ENCODE measurements around the gene DRC1.
"Not testable (repeated sequence)": the region's sequence is repeated elsewhere in the genome, so short reads cannot be mapped to it uniquely, and the experiment has no call there.

DRC1 gene

DNA sequence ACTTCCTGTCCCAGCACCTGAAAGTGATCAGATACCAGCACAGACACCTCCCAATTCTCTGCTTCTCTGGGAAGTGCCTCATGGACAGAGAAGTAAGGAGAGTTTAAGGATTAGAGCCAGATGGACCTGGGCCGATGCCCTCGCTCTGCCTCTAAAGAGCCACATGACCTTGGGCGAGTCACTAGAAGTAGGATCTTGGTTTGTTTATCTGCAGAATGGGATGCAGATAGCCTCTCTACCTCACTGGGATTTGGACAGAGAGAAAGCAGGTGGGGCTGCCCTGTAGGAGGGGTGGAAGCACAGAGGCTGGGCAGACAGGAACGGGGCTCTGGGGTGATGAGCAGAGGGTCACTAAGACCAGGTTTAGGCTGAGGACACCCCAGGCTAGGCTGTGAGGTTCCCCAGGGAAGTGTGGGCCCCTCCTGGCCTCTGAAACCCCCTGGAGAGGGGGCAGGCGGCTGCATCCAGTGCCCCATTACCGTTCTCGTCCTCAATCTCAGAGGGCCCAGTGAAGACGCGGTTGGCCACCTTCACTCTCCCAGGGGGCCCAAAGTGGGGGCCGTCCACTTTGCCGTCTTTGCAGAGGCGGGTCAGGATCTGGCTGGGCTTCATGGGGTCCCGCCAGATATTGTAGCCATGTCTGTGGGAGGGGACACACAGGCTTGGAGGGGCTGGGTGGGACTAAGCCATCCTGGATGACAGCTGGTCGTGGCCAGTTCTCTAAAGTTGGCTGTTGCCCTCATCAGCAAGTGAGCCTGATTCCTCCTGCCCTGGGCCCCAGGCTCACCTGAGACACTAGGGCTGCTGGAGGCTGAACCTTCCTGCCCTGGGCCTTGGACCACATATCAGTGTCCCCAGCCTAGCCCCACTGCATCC, 62.9 kb downstream of the DRC1 start:
- FAIRE-seq = no peak

DNA sequence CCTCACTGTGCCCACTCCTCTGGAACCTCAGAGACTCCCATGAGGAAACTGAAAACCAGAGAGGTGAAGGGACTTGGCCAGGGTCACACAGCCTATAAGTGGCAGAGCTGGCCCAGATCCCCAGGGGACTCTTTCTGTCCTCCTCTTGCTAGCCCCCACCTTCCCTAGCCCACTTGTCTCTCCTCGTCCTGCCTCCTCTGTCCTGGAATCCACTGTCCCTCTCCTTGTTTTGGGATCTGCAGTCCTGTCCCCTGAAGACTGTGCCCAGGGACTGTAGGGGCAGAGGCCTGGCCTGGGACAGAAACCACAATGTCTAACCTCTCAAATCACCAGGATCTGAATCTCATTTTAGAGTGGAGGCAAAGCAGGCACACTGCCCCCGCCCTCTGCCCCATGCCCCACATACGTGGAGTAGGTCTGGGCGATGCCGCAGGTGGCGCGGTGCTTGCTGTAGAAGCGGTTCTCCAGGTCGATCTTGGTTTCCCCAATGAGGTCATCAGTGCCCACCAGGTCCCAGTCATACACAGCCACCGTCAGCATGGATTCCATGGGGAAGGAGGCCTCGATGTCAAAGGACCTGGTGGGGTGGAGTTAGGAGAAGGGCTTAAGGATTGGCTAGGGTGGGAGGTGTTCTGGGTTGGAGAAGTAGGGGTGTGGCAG, 63.7 kb downstream of the DRC1 start:
- FAIRE-seq = no peak

- no peak for FAIRE-seq
Observed at GRCh38 chr2:26465981-26466471, 64.3 kb downstream of the DRC1 start.

DNA sequence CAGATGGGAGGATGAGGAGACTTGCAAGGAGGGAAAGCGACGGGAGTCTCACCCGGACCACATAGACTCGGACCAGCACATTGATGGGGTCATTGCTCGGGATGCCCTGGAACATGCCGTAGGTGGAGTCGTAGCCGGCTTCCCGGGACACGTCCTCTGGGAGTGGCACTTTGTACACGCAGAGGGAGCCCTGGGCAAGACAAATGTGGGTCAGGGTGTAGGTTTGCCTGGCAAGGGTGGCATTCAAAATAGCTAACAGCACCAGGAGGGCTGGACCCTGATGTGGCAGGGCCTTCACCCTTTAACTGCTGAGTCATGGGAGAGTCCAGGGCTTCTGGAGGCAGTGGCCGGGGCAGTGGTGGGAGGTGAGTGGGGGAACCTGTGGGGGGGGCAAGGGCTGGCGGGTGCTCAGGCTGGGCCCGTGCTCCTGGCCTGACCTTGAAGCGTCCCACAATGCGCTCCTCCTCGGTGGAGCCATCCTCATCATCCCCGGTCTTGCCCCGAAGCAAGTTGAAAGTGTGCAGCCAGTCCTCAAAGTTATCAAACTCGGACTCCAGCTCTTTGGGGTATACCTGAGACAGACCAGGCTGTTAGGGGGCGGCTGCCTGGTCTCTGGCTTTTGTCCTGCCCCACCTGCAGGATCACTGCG, 65.1 kb downstream of the DRC1 start:
- FAIRE-seq = no peak

DNA sequence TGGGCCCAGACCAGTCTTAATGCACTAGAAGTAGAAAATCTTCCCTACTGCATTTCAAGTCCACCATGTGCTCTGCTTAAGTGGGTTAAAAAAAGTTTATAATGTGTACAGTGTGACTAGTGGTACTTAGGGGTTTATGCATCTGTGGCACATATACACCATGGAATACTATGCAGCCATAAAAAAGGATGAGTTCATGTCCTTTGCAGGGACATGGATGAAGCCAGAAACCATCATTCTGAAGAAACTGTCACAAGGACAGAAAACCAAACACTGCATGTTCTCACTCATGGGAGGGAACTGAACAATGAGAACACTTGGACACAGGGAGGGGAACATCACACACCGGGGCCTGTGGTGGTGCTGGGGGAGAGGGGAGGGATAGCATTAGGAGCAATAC, 66.8 kb downstream of the DRC1 start:
- not testable (repeated sequence) for FAIRE-seq

- FAIRE-seq = no peak
Observed at GRCh38 chr2:26469092-26469710, 67.5 kb downstream of the DRC1 start.

GRCh38 chr2:26469955-26470354, 68.2 kb downstream of the DRC1 start:
- FAIRE-seq = no peak

DNA sequence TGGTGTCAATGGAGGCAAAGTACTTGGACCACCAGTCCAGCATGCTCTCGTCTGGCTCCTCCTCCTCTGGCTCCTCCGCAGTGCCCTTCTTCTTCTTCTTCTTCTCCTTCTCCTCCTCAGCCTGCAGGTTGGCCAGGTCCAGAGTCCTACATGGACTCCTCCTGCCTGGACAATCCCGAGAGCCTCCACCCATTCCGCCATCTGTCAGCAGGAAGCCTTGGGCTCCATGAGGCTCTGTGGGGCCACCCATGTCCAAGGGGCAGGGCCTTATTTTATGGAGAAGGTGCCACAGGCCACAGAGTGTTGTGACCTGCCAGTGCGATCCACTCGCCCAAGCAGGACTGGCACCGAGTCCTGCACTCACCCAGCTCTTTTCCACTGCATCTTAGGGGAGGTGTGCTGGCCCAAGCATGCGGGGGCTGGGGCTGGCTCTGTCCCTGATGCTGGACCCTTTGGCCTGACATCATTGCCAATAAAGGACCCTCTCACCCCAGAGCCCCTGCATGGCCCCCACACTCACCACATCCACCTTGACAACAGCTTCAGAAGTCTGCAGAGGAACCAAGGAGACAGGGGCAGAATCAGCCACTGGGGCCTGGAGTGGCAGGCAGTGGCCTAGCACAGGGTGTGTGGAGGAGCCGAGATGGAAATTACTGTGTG, 69.0 kb downstream of the DRC1 start:
- no peak for FAIRE-seq

- no peak for FAIRE-seq
Observed at GRCh38 chr2:26471289-26471688, 69.6 kb downstream of the DRC1 start.

DNA sequence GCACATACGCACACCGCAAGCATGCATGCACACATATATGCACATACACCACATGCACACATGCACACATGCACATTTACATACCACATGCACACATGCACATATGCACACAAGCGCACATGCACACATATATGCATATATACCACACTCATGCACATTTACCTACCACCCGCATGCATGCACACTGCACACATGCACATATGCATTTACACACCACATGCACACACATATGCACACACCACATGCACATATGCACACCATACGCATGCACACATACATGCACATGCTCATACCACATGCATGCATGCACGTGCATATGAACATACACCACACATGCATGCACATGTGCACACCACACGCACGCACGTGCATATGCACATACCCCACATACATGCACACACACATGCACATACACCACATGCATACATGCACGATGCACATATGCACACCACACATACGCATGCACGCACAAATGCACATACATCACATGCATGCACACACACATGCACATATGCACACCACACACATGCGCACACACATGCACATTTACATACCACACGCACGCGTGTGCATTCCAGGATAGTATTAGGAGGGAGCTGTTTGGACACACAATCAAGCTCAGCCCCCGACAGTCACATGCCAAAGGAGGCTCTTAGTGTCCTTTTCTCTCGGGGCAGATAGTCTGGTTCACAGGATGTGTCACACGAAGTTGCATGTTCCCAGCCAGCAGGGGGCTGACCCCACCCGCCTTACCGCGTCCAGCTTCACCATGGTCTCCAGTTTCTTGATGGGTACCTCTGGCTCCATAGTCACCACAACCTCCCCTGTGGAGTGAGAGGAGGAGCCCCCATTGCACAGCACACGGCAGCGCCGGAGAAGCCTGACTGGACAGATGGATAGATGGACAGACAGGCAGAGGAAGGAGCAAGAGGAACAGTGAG, 70.3 kb downstream of the DRC1 start:
- no peak for FAIRE-seq

DNA sequence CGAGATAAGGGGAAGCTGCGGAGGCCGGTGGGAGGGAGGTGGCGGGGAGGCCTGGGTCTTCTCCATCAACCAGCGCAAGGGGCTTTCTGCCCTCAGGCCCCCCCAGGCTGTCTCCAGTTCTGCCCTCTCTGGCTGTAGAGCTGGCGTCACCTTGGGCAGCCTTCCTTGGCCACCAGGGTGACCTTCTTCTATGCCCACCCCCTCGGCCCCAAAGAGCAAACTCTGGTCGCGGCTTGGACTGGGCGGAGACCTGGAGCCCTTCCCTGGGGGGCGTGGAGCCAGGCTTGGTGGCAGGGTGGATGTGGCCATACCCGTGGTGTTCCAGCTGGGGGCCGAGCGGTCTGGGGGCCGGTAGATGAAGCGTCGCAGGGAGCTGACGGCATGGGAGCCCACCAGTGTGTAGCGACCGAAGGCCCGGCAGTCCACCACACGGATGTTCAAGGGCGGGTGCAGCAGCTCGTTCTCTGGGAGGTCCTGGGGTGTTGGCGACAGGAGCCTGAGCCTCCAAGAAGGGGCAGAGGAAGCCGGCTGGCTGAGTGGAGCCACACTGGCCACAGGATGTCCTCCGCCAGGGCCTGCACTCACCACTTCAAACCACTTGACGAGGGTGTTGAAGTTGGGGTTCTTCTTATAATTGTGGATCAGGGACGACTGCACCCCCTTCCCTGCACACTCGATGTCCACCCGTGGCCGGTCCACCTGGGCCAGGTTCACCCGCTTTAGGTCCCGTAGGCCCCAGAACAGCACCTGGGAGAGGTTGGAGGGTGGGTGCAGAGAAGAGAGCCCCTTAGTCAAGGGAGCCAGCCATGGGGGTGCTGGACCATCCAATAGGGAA, 71.3 kb downstream of the DRC1 start:
- FAIRE-seq = no peak

GRCh38 chr2:26473796-26474195, 72.1 kb downstream of the DRC1 start:
- FAIRE-seq = no peak

GRCh38 chr2:26474261-26474785, 72.6 kb downstream of the DRC1 start:
- FAIRE-seq = no peak

GRCh38 chr2:26475037-26475436, 73.3 kb downstream of the DRC1 start:
- no peak for FAIRE-seq

DNA sequence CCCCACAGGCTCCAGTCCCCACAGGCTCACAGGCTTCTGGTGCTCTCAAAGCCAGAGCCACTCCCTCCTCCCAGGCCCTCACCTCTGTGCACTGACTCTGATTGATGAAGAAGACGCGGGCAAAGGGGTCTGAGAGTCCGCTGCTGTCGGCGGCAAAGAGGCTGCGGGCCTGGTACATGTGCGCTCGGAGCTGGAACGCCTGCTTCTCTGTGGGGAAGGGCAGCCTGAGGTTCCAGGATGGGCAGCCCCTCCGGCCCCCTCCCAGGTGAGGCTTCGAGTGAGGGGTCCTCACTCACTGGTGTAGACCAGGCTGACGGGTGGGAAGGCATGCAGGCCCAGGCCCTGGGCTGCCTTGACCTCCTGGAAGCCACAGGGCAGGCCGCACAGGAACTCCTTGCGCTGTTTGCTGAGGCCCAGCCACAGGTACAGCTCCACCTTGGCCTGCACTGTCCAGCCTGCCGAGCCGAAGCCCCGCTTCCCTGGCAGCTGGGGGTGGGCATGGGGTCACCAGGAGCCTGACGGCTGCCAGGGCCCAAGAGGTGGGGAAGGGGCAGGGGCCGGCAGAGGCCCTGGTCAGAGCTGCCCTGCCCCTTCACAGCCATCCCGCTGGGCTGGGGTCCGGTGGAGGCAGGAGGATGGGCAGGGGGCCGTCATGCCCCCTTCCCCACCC, 74.2 kb downstream of the DRC1 start:
- no peak for FAIRE-seq

DNA sequence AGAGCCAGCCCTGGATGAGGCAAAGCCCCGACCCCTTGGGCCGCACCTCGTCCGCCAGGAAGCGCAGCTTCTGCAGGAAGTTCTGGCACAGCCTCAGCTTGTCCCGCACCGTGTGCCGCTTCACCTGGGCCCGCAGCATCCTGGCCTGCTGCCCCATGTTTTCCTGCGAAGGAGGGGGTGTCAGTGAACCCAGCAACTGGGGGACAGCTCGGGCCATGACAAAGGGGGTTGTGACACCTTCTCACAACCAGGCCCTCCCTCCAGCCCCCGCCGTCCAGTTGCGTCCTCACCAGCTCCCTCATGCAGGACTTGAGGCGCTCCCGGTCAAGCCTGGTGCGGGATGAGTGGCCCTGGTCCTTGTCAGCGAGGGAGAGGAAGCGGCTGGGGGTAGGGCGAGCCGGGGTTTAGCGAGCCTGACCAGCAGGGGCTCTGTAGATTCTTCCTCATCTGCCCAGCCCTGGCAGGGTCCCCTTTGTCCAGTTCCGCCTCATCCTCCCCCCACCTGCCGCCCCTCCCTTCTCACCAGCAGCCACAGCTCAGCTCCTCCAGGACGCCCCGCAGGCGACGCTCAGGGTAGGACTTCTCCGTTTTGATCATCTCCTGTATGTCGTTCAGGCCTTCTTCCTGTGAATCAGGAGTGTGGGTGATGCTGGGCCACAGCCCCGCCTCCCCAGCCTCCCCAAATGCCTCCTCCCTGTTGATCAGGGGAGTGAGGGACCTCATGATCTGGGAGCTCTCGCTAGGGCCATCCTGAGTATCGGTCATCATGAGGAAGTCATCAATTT, 75.6 kb downstream of the DRC1 start:
- no peak for FAIRE-seq

DNA sequence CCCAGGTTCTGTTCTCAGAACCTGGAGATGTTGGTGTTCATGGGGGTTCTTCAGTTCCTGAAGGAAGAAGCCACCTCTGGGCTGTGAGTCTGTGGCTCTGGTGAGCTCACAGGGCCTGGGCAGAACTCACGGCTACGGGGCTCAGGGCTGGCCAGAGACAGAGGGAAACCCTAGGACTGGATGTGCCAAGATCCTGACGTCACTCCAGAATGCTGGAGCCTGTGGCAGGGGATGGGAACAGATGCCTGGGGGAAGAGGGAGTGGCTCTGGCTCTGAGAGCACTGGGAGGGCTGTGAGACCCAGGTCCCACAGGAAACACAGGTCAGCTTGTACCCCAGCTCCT, 76.2 kb downstream of the DRC1 start, which contains the start of gene OTOF:
TSS of gene OTOF (minus strand) at position 214 of the 343 bp plus-strand sequence.
- no peak for FAIRE-seq

- FAIRE-seq = no peak
Observed at GRCh38 chr2:26478366-26478765, 76.6 kb downstream of the DRC1 start.

Data from colon (tissue), 2 donors.